Glutamatergic neuron (in vitro differentiated cells): ENCODE measurements around the gene RTEL1. TPM values are rescaled to one million over a fixed set of nuclear protein-coding genes. Genes with fewer than 3 reads are reported as not detected.

ENCODE experiments used
- DNase-seq: peaks from one replicate; pipeline ENCODE4 v3.0.0; 2022
- H3K27ac Mint-ChIP-seq: one replicate; pipeline ENCODE4 v1.8.0; 2020; ENCODE audit warnings: mild to moderate bottlenecking, mixed read lengths, inconsistent platforms; ENCODE audit not compliant: unreplicated experiment
- H3K27me3 Mint-ChIP-seq: one replicate; pipeline ENCODE4 v1.8.0; 2020; ENCODE audit warnings: mild to moderate bottlenecking, moderate library complexity, mixed read lengths, inconsistent platforms; ENCODE audit not compliant: unreplicated experiment
- H3K36me3 Mint-ChIP-seq: one replicate; pipeline ENCODE4 v1.8.0; 2020; ENCODE audit warnings: mild to moderate bottlenecking, mixed read lengths, inconsistent platforms; ENCODE audit not compliant: unreplicated experiment
- H3K4me1 Mint-ChIP-seq: one replicate; pipeline ENCODE4 v1.8.0; 2020; ENCODE audit warnings: mild to moderate bottlenecking, low read depth, mixed read lengths, inconsistent platforms; ENCODE audit not compliant: unreplicated experiment
- H3K4me3 Mint-ChIP-seq: one replicate; pipeline ENCODE4 v1.8.0; 2020; ENCODE audit warnings: mild to moderate bottlenecking, mixed read lengths, inconsistent platforms; ENCODE audit not compliant: unreplicated experiment
- H3K9me3 Mint-ChIP-seq: one replicate; pipeline ENCODE4 v1.8.0; 2020; ENCODE audit warnings: mild to moderate bottlenecking, moderate library complexity, mixed read lengths, inconsistent platforms; ENCODE audit not compliant: unreplicated experiment
- total RNA-seq: library from RNA; stranded (reverse); fragmentation: NEBNext Ultra II Directional; extraction: Animal tissue kit (Norgen Biotek cat#: 25700); gene quantifications from one replicate; pipeline ENCODE4 v1.2.1, GENCODE V29; 2021; ENCODE audit not compliant: unreplicated experiment
- TF ChIP-seq, protein P1 (sequence below): fragments of 200-600 bp; sonication (generic); IDR thresholded peaks from one replicate; pipeline ENCODE4 v1.5.0; 2021; ENCODE audit not compliant: partially characterized antibody, unreplicated experiment

RTEL1 gene
- total RNA-seq, 1 donor from 2014 or later: 36.3 TPM

DNA sequence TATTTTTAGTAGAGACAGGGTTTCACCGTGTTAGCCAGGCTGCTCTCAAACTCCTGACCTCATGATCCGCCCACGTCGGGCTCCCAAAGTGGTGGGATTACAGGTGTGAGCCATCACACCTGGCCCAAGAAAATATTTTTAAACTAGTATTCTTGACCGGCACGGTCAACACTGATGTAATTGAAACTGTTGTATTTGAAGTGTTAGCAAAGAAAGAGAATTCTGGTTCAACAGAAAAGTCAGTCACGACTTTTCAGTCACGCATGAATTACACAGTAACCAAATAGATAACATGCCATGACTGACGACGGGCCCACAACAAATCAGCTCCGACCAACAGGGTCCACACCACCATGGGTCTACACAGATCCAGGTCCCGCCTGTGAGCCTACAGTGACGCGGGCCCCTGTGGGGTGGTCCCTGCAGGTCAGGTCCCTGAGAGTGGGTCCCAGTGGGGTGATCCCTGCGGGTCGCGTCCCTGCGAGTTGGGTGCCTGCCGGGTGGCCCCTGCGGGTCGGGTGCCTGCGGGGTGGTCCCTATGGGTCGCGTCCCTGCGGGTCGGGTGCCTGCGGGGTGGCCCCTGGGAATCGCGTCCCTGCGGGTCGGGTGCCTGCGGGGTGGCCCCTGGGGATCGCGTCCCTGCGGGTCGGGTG lies 32.2 kb upstream of the RTEL1 start:
- Mint-ChIP-seq H3K9me3 (peaks cover 18% of the 10 kb centered on the region), H3K4me1 (peaks cover 16% of the 10 kb centered on the region), H3K36me3 (no peaks in the 10 kb centered on the region), H3K27ac (peak overlapping the region; percentile 72), H3K4me3 (peak overlapping the region; percentile 72), H3K27me3 (peaks cover 20% of the 10 kb centered on the region)
- DNase-seq: no peak
- TF ChIP-seq, protein P1, sequence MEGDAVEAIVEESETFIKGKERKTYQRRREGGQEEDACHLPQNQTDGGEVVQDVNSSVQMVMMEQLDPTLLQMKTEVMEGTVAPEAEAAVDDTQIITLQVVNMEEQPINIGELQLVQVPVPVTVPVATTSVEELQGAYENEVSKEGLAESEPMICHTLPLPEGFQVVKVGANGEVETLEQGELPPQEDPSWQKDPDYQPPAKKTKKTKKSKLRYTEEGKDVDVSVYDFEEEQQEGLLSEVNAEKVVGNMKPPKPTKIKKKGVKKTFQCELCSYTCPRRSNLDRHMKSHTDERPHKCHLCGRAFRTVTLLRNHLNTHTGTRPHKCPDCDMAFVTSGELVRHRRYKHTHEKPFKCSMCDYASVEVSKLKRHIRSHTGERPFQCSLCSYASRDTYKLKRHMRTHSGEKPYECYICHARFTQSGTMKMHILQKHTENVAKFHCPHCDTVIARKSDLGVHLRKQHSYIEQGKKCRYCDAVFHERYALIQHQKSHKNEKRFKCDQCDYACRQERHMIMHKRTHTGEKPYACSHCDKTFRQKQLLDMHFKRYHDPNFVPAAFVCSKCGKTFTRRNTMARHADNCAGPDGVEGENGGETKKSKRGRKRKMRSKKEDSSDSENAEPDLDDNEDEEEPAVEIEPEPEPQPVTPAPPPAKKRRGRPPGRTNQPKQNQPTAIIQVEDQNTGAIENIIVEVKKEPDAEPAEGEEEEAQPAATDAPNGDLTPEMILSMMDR: no peak

DNA sequence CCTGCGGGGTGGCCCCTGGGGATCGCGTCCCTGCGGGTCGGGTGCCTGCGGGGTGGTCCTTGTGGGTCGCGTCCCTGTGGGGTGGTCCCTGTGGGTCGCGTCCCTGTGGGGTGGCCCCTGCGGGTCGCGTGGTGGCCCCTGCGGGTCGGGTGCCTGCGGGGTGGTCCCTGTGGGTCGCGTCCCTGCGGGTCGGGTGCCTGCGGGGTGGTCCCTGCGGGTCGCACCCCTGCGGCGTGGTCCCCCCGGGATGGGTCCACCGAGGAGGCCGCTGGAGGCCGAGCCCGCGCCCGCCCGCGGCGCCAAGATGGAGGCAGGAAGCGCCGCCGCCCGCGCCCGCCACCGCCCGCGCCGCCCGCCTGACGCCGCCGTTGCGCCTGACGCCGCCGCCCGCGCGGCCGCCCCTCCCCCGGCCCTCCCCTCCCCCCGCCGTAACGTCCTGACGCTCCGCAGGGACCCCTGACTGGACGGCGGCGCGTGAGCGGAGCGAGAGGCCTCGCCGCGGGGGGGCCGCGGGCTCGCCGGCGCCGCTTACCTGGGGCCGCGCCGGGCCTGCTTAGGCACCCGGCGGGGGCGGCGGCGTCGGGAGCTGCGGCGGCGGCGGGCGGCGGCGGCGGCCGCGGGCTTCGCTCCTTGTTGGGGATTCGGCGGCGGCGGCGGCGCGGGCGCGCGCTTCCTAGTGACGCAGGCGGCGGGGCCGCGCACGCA lies 31.5 kb upstream of the RTEL1 start, which contains the start of gene GMEB2:
Gene GMEB2, minus strand, starts transcription at position 678 of the 705 bp plus-strand sequence. CDS start 7,704 bp downstream, outside the sequence.
- H3K36me3 Mint-ChIP-seq: no peaks in the 10 kb centered on the region
- H3K9me3 Mint-ChIP-seq: peaks cover 18% of the 10 kb centered on the region
- H3K4me1 Mint-ChIP-seq: peaks cover 16% of the 10 kb centered on the region
- H3K4me3 Mint-ChIP-seq: peak within 1 kb of the TSS; percentile 91
- peak within 1 kb of the TSS; percentile 48 for H3K27ac Mint-ChIP-seq
- peaks cover 19% of the 10 kb centered on the region for H3K27me3 Mint-ChIP-seq
- TF ChIP-seq, protein P1: no peak
- DNase-seq: peak; percentile 78

DNA sequence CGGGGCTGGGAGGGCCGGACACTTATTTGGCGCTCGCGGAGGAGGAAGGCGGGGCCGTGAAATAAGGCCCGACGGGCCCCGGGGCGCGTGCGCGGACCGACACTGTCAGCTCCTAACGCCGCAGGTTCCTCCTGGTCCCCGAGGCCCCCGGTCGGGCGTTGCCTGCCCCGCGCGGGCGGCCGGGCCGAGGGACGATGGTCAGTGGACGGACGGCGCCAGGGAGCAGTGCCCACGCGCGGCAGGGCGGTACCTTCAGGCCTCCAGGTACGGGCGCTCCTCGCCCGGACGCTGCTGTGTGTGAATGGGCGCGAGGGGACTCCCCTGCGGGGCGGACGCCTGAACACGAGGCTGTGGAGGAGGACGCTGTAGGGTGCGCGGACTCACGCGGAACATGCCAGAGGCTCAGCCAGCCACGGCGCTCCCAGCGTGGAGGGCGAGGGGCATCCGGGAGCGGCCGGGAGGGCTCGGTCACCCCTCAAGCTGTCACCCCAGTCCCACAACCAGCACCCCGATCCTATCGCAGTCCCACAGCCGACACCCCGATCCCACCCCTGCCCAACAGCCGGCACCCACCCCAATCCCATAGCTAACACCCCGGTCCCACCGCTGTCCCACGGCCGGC lies 30.9 kb upstream of the RTEL1 start:
- Mint-ChIP-seq H3K27ac (peak overlapping the region; percentile 48), H3K27me3 (peaks cover 17% of the 10 kb centered on the region), H3K36me3 (no peaks in the 10 kb centered on the region), H3K9me3 (peaks cover 18% of the 10 kb centered on the region), H3K4me1 (peaks cover 16% of the 10 kb centered on the region), H3K4me3 (peak overlapping the region; percentile 91)
- peak; percentile 93 for DNase-seq
- TF ChIP-seq, protein P1: no peak

DNA sequence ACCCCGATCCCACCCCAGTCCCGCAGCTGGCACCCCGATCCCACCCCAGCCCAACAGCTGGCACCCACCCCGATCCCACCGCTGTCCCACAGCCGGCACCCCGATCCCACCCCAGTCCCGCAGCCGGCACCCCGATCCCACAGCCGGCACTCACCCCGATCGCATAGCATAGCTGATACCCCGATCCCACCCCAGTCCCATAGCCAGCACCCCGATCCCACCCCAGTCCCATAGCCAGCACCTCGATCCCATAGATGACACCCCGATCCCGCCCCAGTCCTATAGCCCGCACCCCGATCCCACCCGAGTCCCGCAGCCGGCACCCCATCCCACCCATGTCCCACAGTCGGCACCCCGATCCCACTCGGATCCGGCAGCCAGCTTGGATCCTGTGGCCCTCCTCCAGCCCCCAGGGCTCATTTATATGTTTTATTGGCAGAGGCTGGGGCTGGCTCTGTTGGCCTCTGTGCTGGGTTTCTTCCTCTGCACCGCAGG lies 30.3 kb upstream of the RTEL1 start:
- Mint-ChIP-seq H3K27ac (peak overlapping the region; percentile 95), H3K27me3 (peaks cover 17% of the 10 kb centered on the region), H3K36me3 (no peaks in the 10 kb centered on the region), H3K4me3 (peak overlapping the region; percentile 91), H3K9me3 (peaks cover 18% of the 10 kb centered on the region), H3K4me1 (peaks cover 16% of the 10 kb centered on the region)
- no peak for DNase-seq
- TF ChIP-seq, protein P1: no peak
